Neural cell (in vitro differentiated cells): ENCODE data around the gene ZNF277. TPM values are rescaled to one million over a fixed set of nuclear protein-coding genes. Genes with fewer than 3 reads are reported as not detected.

Source experiments
- H2AFZ ChIP-seq: fragments of 200-600, 300-800 bp; sonication (generic), shearing (Covaris generic); 2 replicates; pipeline ENCODE4 v1.6.0; 2014; ENCODE audit warnings: low read depth, mild to moderate bottlenecking, antibody characterized with exemption, low read length, moderate library complexity
- H3F3A ChIP-seq: fragments of 200-600 bp; shearing (Covaris generic); 2 replicates; pipeline ENCODE4 v1.6.1; 2016; ENCODE audit warnings: mild to moderate bottlenecking, moderate library complexity, mixed read lengths, antibody characterized with exemption, low read length; ENCODE audit not compliant: insufficient read depth, poor library complexity, severe bottlenecking
- H3K27ac ChIP-seq: fragments of 200-600, 300-800 bp; sonication (generic), shearing (Covaris generic); 2 replicates; pipeline ENCODE4 v1.5.1; 2014; ENCODE audit warnings: mild to moderate bottlenecking, low read length, moderate library complexity
- H3K27me3 ChIP-seq: fragments of 300-800, 200-600 bp; sonication (generic), shearing (Covaris generic); 2 replicates; pipeline ENCODE4 v1.6.0; 2014; ENCODE audit warnings: mild to moderate bottlenecking, low read depth, low read length, moderate library complexity; ENCODE audit not compliant: insufficient read depth
- H3K36me3 ChIP-seq: fragments of 300-800, 200-600 bp; sonication (generic), shearing (Covaris generic); 2 replicates; pipeline ENCODE4 v1.5.1; 2014; ENCODE audit warnings: mild to moderate bottlenecking, antibody characterized with exemption, low read length, moderate library complexity; ENCODE audit not compliant: insufficient read depth
- H3K4me2 ChIP-seq: fragments of 300-800, 200-600 bp; sonication (generic), shearing (Covaris generic); 2 replicates; pipeline ENCODE4 v1.6.0; 2014; ENCODE audit warnings: mild to moderate bottlenecking, low read length
- H3K4me3 ChIP-seq: fragments of 300-800, 200-600 bp; sonication (generic), shearing (Covaris generic); 2 replicates; pipeline ENCODE4 v1.5.1; 2014; ENCODE audit warnings: mild to moderate bottlenecking, low read length, moderate library complexity
- H3K79me2 ChIP-seq: fragments of 200-600 bp; shearing (Covaris generic); replicated peaks from 2 replicates; pipeline ENCODE4 v1.6.0; 2014; ENCODE audit warnings: mild to moderate bottlenecking, low read length, moderate library complexity; ENCODE audit not compliant: insufficient read depth
- H3K9ac ChIP-seq: fragments of 300-800, 200-600 bp; sonication (generic), shearing (Covaris generic); 2 replicates; pipeline ENCODE4 v1.6.1; 2016; ENCODE audit warnings: mild to moderate bottlenecking, low read length, mixed read lengths
- H3K9me2 ChIP-seq: fragments of 200-600 bp; shearing (Covaris generic); 2 replicates; pipeline ENCODE4 v1.6.1; 2016; ENCODE audit warnings: mild to moderate bottlenecking, low read length, mixed read lengths; ENCODE audit not compliant: insufficient read depth
- H3K9me3 ChIP-seq: fragments of 200-600, 300-800 bp; sonication (generic), shearing (Covaris generic); 2 replicates; pipeline ENCODE4 v1.6.1; 2016; ENCODE audit warnings: mild to moderate bottlenecking, mixed run types, low read length, moderate library complexity, mixed read lengths
- H4K20me1 ChIP-seq: fragments of 200-600 bp; shearing (Covaris generic); 2 replicates; pipeline ENCODE4 v1.6.1; 2016; ENCODE audit warnings: mild to moderate bottlenecking, mixed run types; ENCODE audit not compliant: insufficient read depth
- CTCF ChIP-seq: fragments of 450-650 bp; IDR thresholded peaks from 2 replicates; pipeline ENCODE4 v1.5.1; 2014; ENCODE audit warnings: antibody characterized with exemption, mild to moderate bottlenecking, moderate library complexity; ENCODE audit not compliant: poor library complexity, severe bottlenecking
- EP300 ChIP-seq: fragments of 450-650 bp; conservative IDR thresholded peaks from 2 replicates; pipeline ENCODE4 v1.6.1; 2014; ENCODE audit warnings: antibody characterized with exemption, mild to moderate bottlenecking, moderate library complexity; ENCODE audit not compliant: poor library complexity, severe bottlenecking
- EZH2 ChIP-seq: fragments of 200-600, 300-800 bp; shearing (Covaris generic), sonication (generic); IDR thresholded peaks from 2 replicates; pipeline ENCODE4 v1.6.1; 2014; ENCODE audit warnings: antibody characterized with exemption, low read length, borderline replicate concordance, mild to moderate bottlenecking; ENCODE audit not compliant: insufficient read depth, poor library complexity, severe bottlenecking
- MXI1 ChIP-seq: fragments of 450-650 bp; conservative IDR thresholded peaks from 2 replicates; pipeline ENCODE4 v1.6.1; 2014; ENCODE audit warnings: antibody characterized with exemption, mild to moderate bottlenecking; ENCODE audit not compliant: poor library complexity, severe bottlenecking
- POLR2AphosphoS5 ChIP-seq: IDR thresholded peaks from 2 replicates; pipeline ENCODE4 v1.6.1; 2012
- RAD21 ChIP-seq: fragments of 450-650 bp; conservative IDR thresholded peaks from 2 replicates; pipeline ENCODE4 v1.6.1; 2014; ENCODE audit warnings: antibody characterized with exemption, mild to moderate bottlenecking, moderate library complexity
- REST ChIP-seq: IDR thresholded peaks from 2 replicates; pipeline ENCODE4 v1.6.1; 2012; ENCODE audit warnings: borderline replicate concordance
- SMC3 ChIP-seq: fragments of 450-650 bp; conservative IDR thresholded peaks from 2 replicates; pipeline ENCODE4 v1.6.1; 2014; ENCODE audit warnings: antibody characterized with exemption, mild to moderate bottlenecking, moderate library complexity; ENCODE audit not compliant: poor library complexity
- TAF1 ChIP-seq: IDR thresholded peaks from 2 replicates; pipeline ENCODE4 v1.6.1; 2012; ENCODE audit warnings: low read depth
- polyA plus RNA-seq: library from polyadenylated mRNA; depleted of rRNA; stranded (reverse); fragments of >200 nt; gene quantifications from 2 replicates; pipeline ENCODE4 v1.2.3, GENCODE V29; 2014

The ZNF277 gene
- polyA plus RNA-seq, 1 donor from 2014 or later: 30.0 TPM

GRCh38 chr7:112226701-112227276 lies 20.3 kb downstream of the ZNF277 start:
- Histone ChIP-seq H3K4me3 (no peak overlapping the region), H4K20me1 (no peaks in the 10 kb centered on the region), H3K36me3 (no peaks in the 10 kb centered on the region), H2AFZ (no peak overlapping the region), H3K9ac (no peak overlapping the region), H3K27me3 (no peaks in the 10 kb centered on the region), H3F3A (no peaks in the 10 kb centered on the region), H3K9me3 (no peaks in the 10 kb centered on the region), H3K27ac (no peak overlapping the region), H3K79me2 (peaks cover 3% of the 10 kb centered on the region), H3K4me2 (no peak overlapping the region), H3K9me2 (no peaks in the 10 kb centered on the region)
- TF ChIP-seq EZH2 (no peak), TAF1 (no peak), RAD21 (no peak), POLR2AphosphoS5 (no peak), CTCF (no peak), MXI1 (no peak), EP300 (no peak), REST (no peak), SMC3 (no peak)

GRCh38 chr7:112228632-112229031 lies 22.1 kb downstream of the ZNF277 start:
- no peak for TF ChIP-seq SMC3
- no peak for TF ChIP-seq RAD21
- TF ChIP-seq TAF1: no peak
- no peak for TF ChIP-seq CTCF
- no peak for TF ChIP-seq EZH2
- TF ChIP-seq EP300: no peak
- no peak for TF ChIP-seq MXI1
- TF ChIP-seq POLR2AphosphoS5: no peak
- TF ChIP-seq REST: no peak
- H3K36me3 ChIP-seq: no peaks in the 10 kb centered on the region
- no peaks in the 10 kb centered on the region for H3K9me2 ChIP-seq
- H3K27me3 ChIP-seq: no peaks in the 10 kb centered on the region
- no peaks in the 10 kb centered on the region for H3K9me3 ChIP-seq
- H3F3A ChIP-seq: no peaks in the 10 kb centered on the region
- peaks cover 3% of the 10 kb centered on the region for H3K79me2 ChIP-seq
- H3K27ac ChIP-seq: no peak overlapping the region
- no peak overlapping the region for H2AFZ ChIP-seq
- H3K9ac ChIP-seq: no peak overlapping the region
- H3K4me3 ChIP-seq: no peak overlapping the region
- no peak overlapping the region for H3K4me2 ChIP-seq
- no peaks in the 10 kb centered on the region for H4K20me1 ChIP-seq
